ENCODE data around the gene GTF2A2.
"Not testable (repeated sequence)": the region's sequence is repeated elsewhere in the genome, so short reads cannot be mapped to it uniquely, and the experiment has no call there.

The GTF2A2 gene

DNA sequence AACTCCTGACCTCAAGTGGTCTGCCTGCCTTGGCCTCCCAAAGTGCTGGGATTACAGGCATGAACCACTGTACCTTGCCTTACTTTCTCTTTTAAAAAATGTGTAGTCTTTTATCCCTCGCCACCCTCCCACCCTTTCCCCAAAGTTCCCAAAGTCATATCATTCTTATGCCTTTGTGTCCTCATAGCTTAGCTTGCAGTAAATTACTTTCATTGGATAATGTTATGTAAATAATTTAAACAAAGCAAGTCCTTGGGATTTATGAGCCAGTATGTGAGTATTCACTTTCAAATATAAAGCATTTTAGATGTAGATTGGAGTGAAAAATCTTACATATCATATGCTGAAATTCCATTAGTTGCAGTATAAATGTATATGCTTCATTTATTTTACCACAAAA lies 11.0 kb downstream of the GTF2A2 start:
- H3K9ac ChIP-seq (ENCODE audit: low read depth, low read length): no peak overlapping the region
- H3K36me3 ChIP-seq (ENCODE audit: insufficient read depth, low read length): peaks cover 3% of the 10 kb centered on the region; the same call in 1 of the 2 replicates
- H3K9me3 ChIP-seq (ENCODE audit: control insufficient read depth, insufficient read depth, low read length): no peaks in the 10 kb centered on the region
- no peaks in the 10 kb centered on the region for H3K4me1 ChIP-seq (ENCODE audit: insufficient read depth, low read length)

DNA sequence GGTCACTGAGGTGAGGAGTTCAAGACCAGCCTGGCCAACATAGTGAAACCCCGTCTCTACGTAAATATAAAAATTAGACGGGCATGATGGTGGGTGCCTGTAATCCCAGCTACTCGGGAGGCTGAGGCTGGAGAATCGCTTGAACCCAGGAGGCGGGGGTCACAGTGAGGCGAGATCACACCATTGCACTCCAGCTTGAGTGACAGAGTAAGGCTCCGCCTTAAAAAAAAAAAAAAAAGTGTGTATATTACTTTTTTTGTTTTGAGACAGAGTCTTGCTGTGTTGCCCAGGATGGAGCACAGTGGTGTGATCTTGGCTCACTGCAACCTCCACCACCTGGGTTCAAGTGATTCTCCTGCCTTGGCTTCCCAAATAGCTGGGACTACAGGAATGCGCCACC lies 11.5 kb downstream of the GTF2A2 start:
- not testable (repeated sequence) for H3K4me1 ChIP-seq (ENCODE audit: insufficient read depth, low read length)

DNA sequence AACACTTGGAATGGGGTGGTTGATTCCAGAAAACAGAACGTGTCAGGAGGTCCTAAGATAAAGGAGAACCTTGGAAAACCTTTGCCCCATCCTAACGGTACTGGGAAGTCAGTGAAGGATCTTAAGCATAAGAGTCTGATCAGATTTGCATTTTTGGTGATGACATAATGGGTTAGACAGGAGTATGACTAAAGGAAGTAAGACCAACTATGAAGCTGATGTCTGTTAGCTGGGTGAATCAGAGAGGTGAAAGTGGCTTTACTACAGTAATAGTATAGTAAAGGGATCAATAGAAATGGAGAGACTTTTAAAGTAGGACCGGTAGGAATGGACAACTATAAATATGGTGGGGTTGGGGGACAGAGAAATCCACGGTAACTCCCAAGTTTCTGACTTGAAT lies 12.6 kb downstream of the GTF2A2 start:
- H3K9ac ChIP-seq (ENCODE audit: low read depth, low read length): no peak overlapping the region
- H3K4me1 ChIP-seq (ENCODE audit: insufficient read depth, low read length): no peaks in the 10 kb centered on the region
- no peaks in the 10 kb centered on the region for H3K9me3 ChIP-seq (ENCODE audit: control insufficient read depth, insufficient read depth, low read length)
- peaks cover 3% of the 10 kb centered on the region; the same call in 1 of the 2 replicates for H3K36me3 ChIP-seq (ENCODE audit: insufficient read depth, low read length)

More for the DNA sequence above, 11.5 kb downstream of the GTF2A2 start:
- not testable (repeated sequence) for H3K9me3 ChIP-seq (ENCODE audit: control insufficient read depth, insufficient read depth, low read length); H3K9ac ChIP-seq (ENCODE audit: low read depth, low read length); H3K36me3 ChIP-seq (ENCODE audit: insufficient read depth, low read length)

DNA sequence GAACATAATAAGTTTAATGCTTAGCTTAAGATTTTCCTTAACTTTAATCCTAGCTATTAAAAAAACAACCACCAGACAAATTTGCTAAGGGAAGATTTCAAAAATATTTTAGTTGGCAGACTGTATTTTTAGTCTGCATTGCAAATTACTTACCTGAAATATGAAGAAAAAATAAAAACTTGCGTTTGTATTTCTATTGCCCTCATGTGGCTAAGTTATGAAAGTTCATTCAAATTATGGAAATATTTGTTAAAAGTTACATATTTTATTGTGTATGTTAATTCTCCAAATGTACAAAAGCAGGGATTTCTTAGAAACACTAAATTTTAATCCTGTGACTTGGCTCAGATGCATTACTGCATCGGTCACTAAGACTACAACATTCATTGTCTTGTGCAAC lies 15.0 kb downstream of the GTF2A2 start:
- H3K4me1 ChIP-seq (ENCODE audit: insufficient read depth, low read length): no peaks in the 10 kb centered on the region
- H3K9me3 ChIP-seq (ENCODE audit: control insufficient read depth, insufficient read depth, low read length): no peaks in the 10 kb centered on the region
- no peak overlapping the region for H3K9ac ChIP-seq (ENCODE audit: low read depth, low read length)
- peaks cover 3% of the 10 kb centered on the region; the same call in 1 of the 2 replicates for H3K36me3 ChIP-seq (ENCODE audit: insufficient read depth, low read length)

DNA sequence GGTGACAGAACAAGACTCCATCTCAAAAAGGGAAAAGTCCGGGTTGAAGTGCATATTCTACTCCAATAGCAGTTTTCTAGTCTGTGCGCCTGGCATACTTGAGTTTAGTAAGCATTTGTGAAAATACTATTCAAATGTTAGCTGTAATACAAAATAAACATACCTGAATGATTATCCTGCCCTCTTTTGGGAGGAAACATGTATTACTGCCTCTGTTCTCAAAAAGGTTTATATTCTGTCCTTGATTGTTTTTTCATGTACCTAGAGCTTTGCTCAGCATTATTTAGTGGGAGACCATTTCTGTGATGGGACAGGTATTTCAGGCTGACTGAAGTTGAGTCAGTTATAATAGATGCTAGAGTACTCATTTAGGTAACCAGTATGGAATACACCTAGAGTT lies 19.8 kb downstream of the GTF2A2 start:
- not testable (repeated sequence) for H3K9ac ChIP-seq (ENCODE audit: low read depth, low read length); H3K9me3 ChIP-seq (ENCODE audit: control insufficient read depth, insufficient read depth, low read length); H3K36me3 ChIP-seq (ENCODE audit: insufficient read depth, low read length); H3K4me1 ChIP-seq (ENCODE audit: insufficient read depth, low read length)

- no peaks in the 10 kb centered on the region for H3K36me3 ChIP-seq (ENCODE audit: insufficient read depth, low read length)
- H3K9ac ChIP-seq (ENCODE audit: low read depth, low read length): no peak overlapping the region
- peaks cover 3% of the 10 kb centered on the region; the same call in 1 of the 2 replicates for H3K4me1 ChIP-seq (ENCODE audit: insufficient read depth, low read length)
- no peaks in the 10 kb centered on the region for H3K9me3 ChIP-seq (ENCODE audit: control insufficient read depth, insufficient read depth, low read length)
Measured at GRCh38 chr15:59636184-59636583, 21.1 kb downstream of the GTF2A2 start.

GRCh38 chr15:59632714-59633113 lies 24.6 kb downstream of the GTF2A2 start:
- Histone ChIP-seq H3K9ac (ENCODE audit: low read depth, low read length) (no peak overlapping the region), H3K36me3 (ENCODE audit: insufficient read depth, low read length) (no peaks in the 10 kb centered on the region), H3K9me3 (ENCODE audit: control insufficient read depth, insufficient read depth, low read length) (no peaks in the 10 kb centered on the region), H3K4me1 (ENCODE audit: insufficient read depth, low read length) (peaks cover 3% of the 10 kb centered on the region; the same call in 1 of the 2 replicates)

DNA sequence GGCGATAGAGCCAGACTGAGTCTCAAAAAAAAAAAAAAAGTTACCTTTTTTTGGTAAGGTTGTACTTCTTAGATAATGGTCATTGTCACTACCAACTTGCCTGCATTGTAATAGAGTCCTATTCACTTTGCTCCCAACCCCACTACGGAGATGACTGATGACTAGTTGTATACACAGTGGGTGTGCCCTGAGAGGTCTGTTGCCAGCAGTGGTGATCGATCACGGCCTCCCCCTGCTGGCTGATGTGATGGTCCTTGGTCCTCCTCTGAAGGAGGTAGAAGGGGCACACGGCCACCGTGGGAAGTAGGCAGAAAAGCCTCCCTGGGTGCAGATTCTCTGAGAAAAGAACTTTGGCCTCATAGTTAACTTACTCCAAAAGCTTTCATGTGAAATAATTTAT lies 35.0 kb downstream of the GTF2A2 start:
- no peaks in the 10 kb centered on the region for H3K36me3 ChIP-seq (ENCODE audit: insufficient read depth, low read length)
- H3K9ac ChIP-seq (ENCODE audit: low read depth, low read length): no peak overlapping the region
- no peaks in the 10 kb centered on the region for H3K4me1 ChIP-seq (ENCODE audit: insufficient read depth, low read length)
- H3K9me3 ChIP-seq (ENCODE audit: control insufficient read depth, insufficient read depth, low read length): no peaks in the 10 kb centered on the region

- Histone ChIP-seq H3K4me1 (ENCODE audit: insufficient read depth, low read length) (no peaks in the 10 kb centered on the region), H3K36me3 (ENCODE audit: insufficient read depth, low read length) (no peaks in the 10 kb centered on the region), H3K9me3 (ENCODE audit: control insufficient read depth, insufficient read depth, low read length) (no peaks in the 10 kb centered on the region), H3K9ac (ENCODE audit: low read depth, low read length) (no peak overlapping the region)
Measured at GRCh38 chr15:59618406-59618805, 38.9 kb downstream of the GTF2A2 start.

DNA sequence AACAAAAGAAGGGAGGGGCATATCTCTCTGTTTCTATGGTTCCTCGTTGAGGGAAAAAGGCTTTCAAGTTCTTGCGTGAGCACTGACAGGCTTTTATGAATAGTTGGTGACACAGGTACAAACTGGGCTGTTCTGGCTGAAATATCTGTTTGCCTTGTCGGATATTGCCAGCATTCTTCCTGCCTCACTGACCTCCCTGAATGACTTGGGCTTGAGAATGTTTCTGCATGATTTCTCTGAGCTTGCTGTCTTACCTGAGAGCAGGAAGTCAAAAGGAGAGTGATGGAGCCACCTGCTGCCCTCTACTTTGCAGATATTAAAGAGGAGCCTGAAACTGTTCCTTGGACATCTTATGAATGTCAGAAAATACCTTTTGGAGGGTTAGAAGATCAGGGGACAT lies 40.9 kb downstream of the GTF2A2 start:
- no peaks in the 10 kb centered on the region for H3K9me3 ChIP-seq (ENCODE audit: control insufficient read depth, insufficient read depth, low read length)
- no peaks in the 10 kb centered on the region for H3K36me3 ChIP-seq (ENCODE audit: insufficient read depth, low read length)
- H3K9ac ChIP-seq (ENCODE audit: low read depth, low read length): no peak overlapping the region
- no peaks in the 10 kb centered on the region for H3K4me1 ChIP-seq (ENCODE audit: insufficient read depth, low read length)

DNA sequence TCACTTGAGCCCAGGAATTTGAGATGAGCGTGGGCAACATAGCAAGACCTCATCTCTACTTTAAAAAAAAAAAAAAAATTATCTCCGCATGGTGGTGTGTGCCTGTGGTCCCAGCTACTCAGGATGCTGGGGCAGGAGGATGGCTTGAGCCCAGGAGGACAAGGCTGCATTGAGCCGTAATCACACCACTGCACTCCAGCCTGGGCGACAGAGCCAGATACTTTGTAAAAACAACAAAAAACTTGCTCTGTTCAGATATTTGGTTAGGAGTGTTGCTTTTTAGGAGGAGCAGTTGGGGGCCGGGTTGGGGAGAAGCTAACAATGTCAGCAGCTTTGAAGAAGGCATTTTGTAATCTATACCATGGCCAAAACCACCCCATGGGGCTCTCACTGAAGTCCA lies 41.7 kb downstream of the GTF2A2 start:
- Histone ChIP-seq H3K9ac (ENCODE audit: low read depth, low read length) (no peak overlapping the region), H3K9me3 (ENCODE audit: control insufficient read depth, insufficient read depth, low read length) (no peaks in the 10 kb centered on the region), H3K36me3 (ENCODE audit: insufficient read depth, low read length) (no peaks in the 10 kb centered on the region), H3K4me1 (ENCODE audit: insufficient read depth, low read length) (no peaks in the 10 kb centered on the region)

GRCh38 chr15:59614153-59614552 lies 43.2 kb downstream of the GTF2A2 start:
- Histone ChIP-seq H3K36me3 (ENCODE audit: insufficient read depth, low read length) (no peaks in the 10 kb centered on the region), H3K4me1 (ENCODE audit: insufficient read depth, low read length) (no peaks in the 10 kb centered on the region), H3K9ac (ENCODE audit: low read depth, low read length) (no peak overlapping the region), H3K9me3 (ENCODE audit: control insufficient read depth, insufficient read depth, low read length) (no peaks in the 10 kb centered on the region)

GRCh38 chr15:59611276-59612260 lies 45.7 kb downstream of the GTF2A2 start, which contains the start of gene GCNT3:
GCNT3 (plus strand) TSS chr15:59611783; CDS start chr15:59618239, 6,456 bp downstream.
- Histone ChIP-seq H3K9me3 (ENCODE audit: control insufficient read depth, insufficient read depth, low read length) (no peaks in the 10 kb centered on the region), H3K36me3 (ENCODE audit: insufficient read depth, low read length) (no peaks in the 10 kb centered on the region), H3K4me1 (ENCODE audit: insufficient read depth, low read length) (no peaks in the 10 kb centered on the region), H3K9ac (ENCODE audit: low read depth, low read length) (no peak within 1 kb of the TSS)

- no peaks in the 10 kb centered on the region for H3K36me3 ChIP-seq (ENCODE audit: insufficient read depth, low read length)
- no peaks in the 10 kb centered on the region for H3K4me1 ChIP-seq (ENCODE audit: insufficient read depth, low read length)
- no peak overlapping the region for H3K9ac ChIP-seq (ENCODE audit: low read depth, low read length)
- H3K9me3 ChIP-seq (ENCODE audit: control insufficient read depth, insufficient read depth, low read length): no peaks in the 10 kb centered on the region
Measured at GRCh38 chr15:59609730-59610712, 47.3 kb downstream of the GTF2A2 start.

Data from ES-I3 (cell line).